ENCODE results near the gene GRIN2A. TPM values are rescaled to one million over a fixed set of nuclear protein-coding genes. Genes with fewer than 3 reads are reported as not detected.

GRIN2A gene
- polyA plus RNA-seq, 2 of the 4 experiments (the other 2 are of a cell fraction) = not detected

- TF ChIP-seq RFX5 (IDR thresholded peaks at IDR 0.05) (no peak), RCOR1 (IDR thresholded peaks at IDR 0.05; ENCODE audit: low read depth, low read length) (no peak)
Observed at GRCh38 chr16:10077861-10078260, 104.4 kb downstream of the GRIN2A start (continued).

GRCh38 chr16:10076037-10076436 is 106.2 kb downstream of the GRIN2A start:
- WGBS (ENCODE audit: missing lambda C conversion rate) = 22% methylated on average over 5 of the region's 5 CpGs
- ChIA-PET POLR2A (no interaction called here), CTCF (interaction anchor here (1.2 kb wide), 1 partner anchor 17 kb away, joined by 3 read pairs; no protein-coding TSS in a partner anchor)
- ATAC-seq (no peak), DNase-seq (ENCODE audit: low read depth in 1 of 2, low spot score in 1 of 2) (no peak), FAIRE-seq (no peak)
- no peak for TF ChIP-seq MAX (IDR thresholded peaks at IDR 0.05)
- no peak for TF ChIP-seq FOXS1 (CRISPR knock-in tag; IDR thresholded peaks at IDR 0.05)
- TF ChIP-seq POLR2AphosphoS2 (conservative IDR thresholded peaks at IDR 0.05; ENCODE audit: low read length) = no peak
- no peak for TF ChIP-seq BCL3 (IDR thresholded peaks at IDR 0.05)
- TF ChIP-seq NFE2L2 (conservative IDR thresholded peaks at IDR 0.05; ENCODE audit: low read length) = no peak
- TF ChIP-seq HOXA7 (CRISPR knock-in tag; IDR thresholded peaks at IDR 0.05) = no peak
- no peak for TF ChIP-seq RFX5 (IDR thresholded peaks at IDR 0.05)
- no peak for TF ChIP-seq SREBF2 (IDR thresholded peaks at IDR 0.05)
- TF ChIP-seq KDM5A (IDR thresholded peaks at IDR 0.05) = no peak
- TF ChIP-seq KDM1A (IDR thresholded peaks at IDR 0.05; ENCODE audit: low read depth) = no peak
- TF ChIP-seq ELK1 (IDR thresholded peaks at IDR 0.05; ENCODE audit: low read depth, low read length) = no peak
- Histone ChIP-seq H3K9me3 (no peaks in the 10 kb centered on the region), H3K4me3 (no peak overlapping the region), H3K4me2 (no peak overlapping the region), H3K27ac (no peak overlapping the region), H3K4me1 (no peaks in the 10 kb centered on the region)

GRCh38 chr16:10070591-10070990 is 111.6 kb downstream of the GRIN2A start:
- no peak for FAIRE-seq
- 18% methylated on average over 4 of the region's 4 CpGs for WGBS (ENCODE audit: missing lambda C conversion rate)
- POLR2A ChIA-PET = no interaction called here

More at GRCh38 chr16:10070591-10070990, 111.6 kb downstream of the GRIN2A start:
- no peaks in the 10 kb centered on the region for H3K9me3 ChIP-seq
- TF ChIP-seq HOXB5 (CRISPR knock-in tag; IDR thresholded peaks at IDR 0.05) = no peak
- TF ChIP-seq CTCF (IDR thresholded peaks at IDR 0.05) = no peak
- no peak for TF ChIP-seq NFE2L2 (conservative IDR thresholded peaks at IDR 0.05; ENCODE audit: low read length)
- no peak for TF ChIP-seq BCL3 (IDR thresholded peaks at IDR 0.05)
- ATAC-seq = no peak
- DNase-seq (ENCODE audit: low read depth in 1 of 2, low spot score in 1 of 2) = no peak
- no peaks in the 10 kb centered on the region for H3K4me1 ChIP-seq
- no peak overlapping the region for H3K27ac ChIP-seq
- H3K4me3 ChIP-seq = no peak overlapping the region
- CTCF ChIA-PET = no interaction called here
- no peak overlapping the region for H3K4me2 ChIP-seq
